Suprapubic skin (tissue), 4 donors: ENCODE data around the gene YOD1. TPM values are rescaled to one million over a fixed set of nuclear protein-coding genes. Genes with fewer than 3 reads are reported as not detected.

ENCODE experiments used
- DNase-seq, 2 donors: peaks; one replicate each; pipeline ENCODE4 v3.0.0-alpha.2; 2019; ENCODE audit warnings: low spot score in 2 of 2
- H3K27ac ChIP-seq: fragments of 200-600 bp; sonication (generic); one replicate; pipeline ENCODE4 v1.5.1; 2019
- H3K27me3 ChIP-seq: fragments of 200-600 bp; sonication (generic); one replicate; pipeline ENCODE4 v1.5.1; 2019
- H3K36me3 ChIP-seq: fragments of 200-600 bp; sonication (generic); one replicate; pipeline ENCODE4 v1.5.1; 2019
- H3K4me1 ChIP-seq: fragments of 200-600 bp; sonication (generic); one replicate; pipeline ENCODE4 v1.5.1; 2019
- H3K4me3 ChIP-seq: fragments of 200-600 bp; sonication (generic); one replicate; pipeline ENCODE4 v1.5.1; 2019; ENCODE audit warnings: mild to moderate bottlenecking
- H3K9me3 ChIP-seq: fragments of 200-600 bp; sonication (generic); one replicate; pipeline ENCODE4 v1.5.1; 2019
- CTCF ChIP-seq, 2 donors: fragments of 200-600 bp in 1 of 2; fragments of 450-650 bp in 1 of 2; sonication (generic) in 1 of 2; IDR thresholded peaks; one replicate each; pipeline ENCODE4 v1.5.1; 2016 to 2019; ENCODE audit warnings: antibody characterized with exemption in 2 of 2, mild to moderate bottlenecking in 1 of 2, moderate library complexity in 1 of 2
- EP300 ChIP-seq: sonication (generic); formaldehyde crosslinking; IDR thresholded peaks from one replicate; pipeline ENCODE4 v1.6.1; 2017; ENCODE audit warnings: antibody characterized with exemption
- POLR2A ChIP-seq, 2 donors: fragments of 450-650 bp; IDR thresholded peaks; one replicate each; pipeline ENCODE4 v1.6.1; 2017; ENCODE audit warnings: antibody characterized with exemption in 2 of 2, mild to moderate bottlenecking in 2 of 2, moderate library complexity in 2 of 2
- POLR2AphosphoS5 ChIP-seq, 3 donors: sonication (generic); formaldehyde crosslinking; IDR thresholded peaks; one replicate each; pipeline ENCODE4 v1.6.1; 2017; ENCODE audit warnings: antibody characterized with exemption in 3 of 3
- WGBS: methylation state at CpG from one replicate; pipeline ENCODE4 v1.1.5; 2018; 5-methylcytosine and 5-hydroxymethylcytosine counted together
- total RNA-seq, 4 donors: library from RNA; depleted of rRNA; stranded (reverse); fragments of >200 nt; gene quantifications; one replicate each; pipeline ENCODE4 v1.1.0, GENCODE V29; 2016

YOD1 gene
- total RNA-seq, 4 donors from 2014 or later: 20.4 to 63.6 (median 42.8) TPM

- 95% methylated on average over 17 of the region's 17 CpGs for WGBS
- Histone ChIP-seq H3K27ac (no peak overlapping the region), H3K4me3 (no peak overlapping the region), H3K4me1 (peaks cover under 1% of the 10 kb centered on the region), H3K36me3 (no peaks in the 10 kb centered on the region), H3K9me3 (no peaks in the 10 kb centered on the region), H3K27me3 (no peaks in the 10 kb centered on the region)
- TF ChIP-seq POLR2AphosphoS5 (IDR thresholded peaks at IDR 0.05): no peak
- TF ChIP-seq EP300: no peak
- no peak for TF ChIP-seq CTCF (IDR thresholded peaks at IDR 0.05)
- no peak for TF ChIP-seq POLR2A (IDR thresholded peaks at IDR 0.05)
- DNase-seq: no peak
Measured at GRCh38 chr1:207089627-207090355, 38.8 kb upstream of the YOD1 start.

- H3K27me3 ChIP-seq: no peaks in the 10 kb centered on the region
- peaks cover 6% of the 10 kb centered on the region for H3K4me1 ChIP-seq
- TF ChIP-seq POLR2A (IDR thresholded peaks at IDR 0.05): no peak
- TF ChIP-seq POLR2AphosphoS5 (IDR thresholded peaks at IDR 0.05): no peak
- TF ChIP-seq EP300: no peak
- no peak for TF ChIP-seq CTCF (IDR thresholded peaks at IDR 0.05)
- WGBS: 82% methylated on average over 9 of the region's 9 CpGs
- DNase-seq: no peak
- H3K9me3 ChIP-seq: no peaks in the 10 kb centered on the region
- no peaks in the 10 kb centered on the region for H3K36me3 ChIP-seq
- H3K4me3 ChIP-seq: no peak within 1 kb of the TSS
- H3K27ac ChIP-seq: no peak within 1 kb of the TSS
Measured at GRCh38 chr1:207088701-207089626, 38.0 kb upstream of the YOD1 start, which contains the start of gene C4BPB. TSS of gene C4BPB (plus strand) at chr1:207088860. CDS start at chr1:207089532, 672 bp downstream.

- Histone ChIP-seq H3K4me3 (no peak overlapping the region), H3K9me3 (no peaks in the 10 kb centered on the region), H3K36me3 (no peaks in the 10 kb centered on the region), H3K27ac (no peak overlapping the region), H3K4me1 (peaks cover 6% of the 10 kb centered on the region), H3K27me3 (no peaks in the 10 kb centered on the region)
- WGBS: 86% methylated on average over 2 of the region's 2 CpGs
- no peak for DNase-seq
- TF ChIP-seq POLR2AphosphoS5 (IDR thresholded peaks at IDR 0.05) (no peak), POLR2A (IDR thresholded peaks at IDR 0.05) (no peak), EP300 (no peak), CTCF (IDR thresholded peaks at IDR 0.05) (no peak)
Measured at GRCh38 chr1:207088161-207088560, 37.2 kb upstream of the YOD1 start.

- DNase-seq: no peak
- Histone ChIP-seq H3K27me3 (no peaks in the 10 kb centered on the region), H3K27ac (no peak overlapping the region), H3K36me3 (no peaks in the 10 kb centered on the region), H3K4me3 (no peak overlapping the region), H3K4me1 (peaks cover 6% of the 10 kb centered on the region), H3K9me3 (no peaks in the 10 kb centered on the region)
- 70% methylated on average over 3 of the region's 3 CpGs for WGBS
- no peak for TF ChIP-seq POLR2A (IDR thresholded peaks at IDR 0.05)
- no peak for TF ChIP-seq CTCF (IDR thresholded peaks at IDR 0.05)
- TF ChIP-seq EP300: no peak
- no peak for TF ChIP-seq POLR2AphosphoS5 (IDR thresholded peaks at IDR 0.05)
Measured at GRCh38 chr1:207085887-207086286, 34.9 kb upstream of the YOD1 start.

- 23% methylated on average over 8 of the region's 8 CpGs for WGBS
- Histone ChIP-seq H3K27me3 (no peaks in the 10 kb centered on the region), H3K4me3 (no peak overlapping the region), H3K9me3 (no peaks in the 10 kb centered on the region), H3K4me1 (peaks cover 6% of the 10 kb centered on the region), H3K36me3 (no peaks in the 10 kb centered on the region), H3K27ac (no peak overlapping the region)
- no peak for DNase-seq
- TF ChIP-seq CTCF (IDR thresholded peaks at IDR 0.05): peak; percentile 44 to 56
- no peak for TF ChIP-seq POLR2AphosphoS5 (IDR thresholded peaks at IDR 0.05)
- no peak for TF ChIP-seq EP300
- no peak for TF ChIP-seq POLR2A (IDR thresholded peaks at IDR 0.05)
Measured at GRCh38 chr1:207084701-207085180, 33.7 kb upstream of the YOD1 start.
